GM20431 (cell line): Measurements from ENCODE around the gene SRA1.
"Not testable (repeated sequence)": the region's sequence is repeated elsewhere in the genome, so short reads cannot be mapped to it uniquely, and the experiment has no call there.

Experiments used
- in situ Hi-C: fragments of 300-500 bp; cut with MseI, MboI; formaldehyde crosslinking; loops from one replicate; pipeline ENCODE4 v1.15.0; 2020; ENCODE audit warnings: low sequenced_read_pairs; ENCODE audit not compliant: unreplicated experiment

The SRA1 gene

DNA sequence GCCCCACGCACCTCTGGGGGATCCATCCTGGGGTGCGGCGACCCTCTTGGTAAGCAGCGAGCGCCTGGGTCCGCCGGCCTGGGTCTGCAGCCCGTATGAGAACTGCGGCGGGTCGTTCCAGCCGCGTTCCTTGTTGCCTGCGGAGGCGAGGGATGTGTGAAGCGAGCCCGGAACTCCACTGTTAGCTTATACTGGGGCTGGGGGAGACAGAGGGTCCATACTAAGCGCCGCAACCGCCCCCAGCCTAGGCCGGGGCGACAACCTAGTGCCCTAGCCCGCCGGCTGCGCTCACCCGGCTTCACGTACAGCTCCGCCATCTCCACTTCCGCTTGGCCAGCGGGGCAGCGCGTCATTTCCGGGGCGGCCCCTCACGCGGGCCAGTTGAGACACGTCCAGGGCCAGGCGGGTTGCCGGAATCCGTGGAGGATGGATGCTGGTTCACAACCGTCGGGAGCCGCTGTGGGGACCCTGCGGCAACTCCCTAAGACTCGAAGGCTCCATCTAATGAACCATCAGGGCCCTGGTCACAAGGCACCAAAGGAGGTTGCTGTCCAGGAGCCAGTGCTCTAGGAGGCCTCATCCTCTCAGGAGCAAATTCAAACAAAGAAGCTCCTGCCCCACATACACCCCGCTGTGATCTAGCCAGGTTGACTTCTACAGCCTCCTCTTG lies at the start of gene SRA1:
TSS of gene SRA1 (minus strand) at position 338 of the 670 bp plus-strand sequence. CDS start at position 317, 21 bp downstream.
- in situ Hi-C loops, result no loop called here

DNA sequence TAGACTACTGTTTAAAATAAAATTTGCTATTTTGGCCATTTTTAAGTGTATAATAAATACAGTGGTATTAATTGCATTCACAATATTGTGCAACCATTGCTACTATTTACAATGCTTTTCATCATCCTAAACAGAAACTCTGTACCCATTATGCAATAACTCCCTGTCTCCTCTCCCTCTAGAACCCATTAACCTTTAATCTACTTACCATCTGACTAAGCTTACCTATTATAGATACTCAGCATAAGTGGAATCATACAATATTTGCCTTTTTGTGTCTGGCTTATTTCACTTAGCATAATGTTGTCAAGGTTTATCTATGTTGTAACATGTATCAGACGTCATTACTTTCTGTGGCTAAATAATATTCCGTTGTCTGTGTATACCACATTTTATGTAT lies 49.8 kb upstream of the SRA1 start:
- in situ Hi-C loops, result no loop called here

DNA sequence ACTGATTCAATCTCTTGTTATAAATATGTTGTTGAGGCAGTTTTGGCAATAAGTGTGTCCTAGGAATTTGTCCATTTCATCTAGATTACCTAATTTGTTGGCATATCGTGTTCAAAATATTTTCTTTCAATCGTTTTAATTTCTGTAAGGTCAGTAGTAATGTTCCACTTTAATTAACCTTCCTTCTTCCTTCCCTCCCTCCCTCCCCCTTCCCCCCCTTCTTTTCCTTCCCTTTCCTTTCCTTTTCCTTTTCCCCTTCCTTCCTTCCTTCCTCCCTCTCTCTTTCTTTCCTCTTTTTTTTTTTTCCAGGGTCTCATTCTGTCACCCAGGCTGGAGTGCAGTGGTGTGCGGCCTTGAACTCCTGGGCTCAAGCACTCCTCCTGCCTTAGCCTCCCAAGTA lies 48.6 kb upstream of the SRA1 start:
- in situ Hi-C loops, result no loop called here

DNA sequence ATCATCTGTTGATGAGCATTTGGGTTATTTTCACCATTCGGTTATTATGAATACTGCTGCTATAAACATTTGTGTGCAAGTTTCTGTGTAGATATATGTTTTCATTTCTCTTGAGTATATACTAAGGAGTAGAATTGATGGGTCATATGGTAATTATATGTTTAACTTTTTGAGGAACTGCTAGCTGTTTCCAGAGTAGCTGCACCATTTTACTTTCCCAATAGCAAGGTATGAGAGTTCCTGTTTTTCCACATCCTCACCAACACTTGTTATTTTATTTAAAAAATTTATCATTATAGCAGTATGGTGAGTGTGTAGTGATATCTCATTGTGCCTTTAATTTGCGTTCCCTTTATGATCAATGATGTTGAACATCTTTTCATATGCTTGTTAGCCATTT lies 46.5 kb upstream of the SRA1 start:
- in situ Hi-C loops, result no loop called here

- in situ Hi-C loops, result not testable (repeated sequence)
These were observed 46.1 kb upstream of the SRA1 start for GRCh38 chr5:140603446-140603698.

DNA sequence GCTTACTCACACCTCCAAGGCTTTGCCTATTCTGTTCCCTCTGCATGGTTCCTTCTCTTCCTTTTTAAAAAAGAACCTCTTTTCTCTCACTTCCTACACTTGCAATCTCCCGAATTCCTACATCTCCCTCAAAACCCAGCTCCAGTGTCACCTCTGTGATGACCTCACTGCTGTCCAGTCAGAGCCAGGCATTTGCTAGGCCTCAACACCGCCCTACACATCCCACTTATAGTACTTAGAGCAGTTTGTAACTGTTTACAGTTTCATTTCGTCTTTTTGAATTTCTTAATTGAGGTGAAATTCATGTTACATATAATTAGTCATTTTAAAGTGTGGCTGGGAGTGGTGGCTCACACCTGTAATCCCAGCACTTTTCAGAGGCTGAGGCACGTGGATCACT lies 44.9 kb upstream of the SRA1 start:
- in situ Hi-C loops, result no loop called here

- in situ Hi-C loops, result no loop called here
These were observed 42.8 kb upstream of the SRA1 start for GRCh38 chr5:140600096-140600495.

DNA sequence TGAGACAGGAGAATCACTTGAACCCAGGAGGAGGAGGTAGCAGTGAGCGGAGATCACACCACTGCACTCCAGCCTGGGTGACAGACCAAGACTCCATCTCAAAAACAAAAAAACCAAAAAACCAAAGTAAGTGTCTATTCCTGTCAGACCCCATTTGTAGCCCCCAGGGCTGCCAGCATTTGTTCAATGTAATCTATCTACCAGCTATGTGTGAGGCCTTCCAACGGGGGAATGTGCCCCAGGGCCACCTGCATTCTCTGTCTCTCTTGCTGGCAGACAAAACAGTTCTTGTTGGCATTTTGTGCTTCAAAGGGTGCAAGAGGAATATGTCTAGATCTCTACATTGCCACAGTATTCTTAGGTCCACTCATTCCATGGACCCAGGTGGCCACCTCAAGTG lies 41.6 kb upstream of the SRA1 start:
- in situ Hi-C loops, result no loop called here

GRCh38 chr5:140596321-140596741 lies 39.1 kb upstream of the SRA1 start:
- in situ Hi-C loops, result no loop called here

- in situ Hi-C loops, result no loop called here
These were observed 38.4 kb upstream of the SRA1 start for GRCh38 chr5:140595538-140596300.

- in situ Hi-C loops, result no loop called here
These were observed 36.9 kb upstream of the SRA1 start for GRCh38 chr5:140594169-140594568.

DNA sequence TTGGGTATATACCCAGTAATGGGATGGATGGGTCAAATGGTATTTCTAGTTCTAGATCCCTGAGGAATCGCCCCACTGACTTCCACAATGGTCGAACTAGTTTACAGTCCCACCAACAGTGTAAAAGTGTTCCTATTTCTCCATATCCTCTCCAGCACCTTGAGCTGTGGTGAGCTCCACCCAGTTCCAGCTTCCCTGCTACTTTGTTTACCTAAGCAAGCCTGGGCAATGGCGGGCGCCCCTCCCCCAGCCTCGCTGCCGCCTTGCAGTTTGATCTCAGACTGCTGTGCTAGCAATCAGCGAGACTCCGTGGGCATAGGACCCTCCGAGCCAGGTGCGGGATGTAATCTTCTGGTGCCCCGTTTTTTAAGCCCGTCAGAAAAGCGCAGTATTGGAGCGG lies 35.8 kb upstream of the SRA1 start:
- in situ Hi-C loops, result not testable (repeated sequence)

GRCh38 chr5:140591747-140592372 lies 34.6 kb upstream of the SRA1 start:
- in situ Hi-C loops, result no loop called here

- in situ Hi-C loops, result no loop called here
These were observed 33.6 kb upstream of the SRA1 start for GRCh38 chr5:140590861-140591260.

DNA sequence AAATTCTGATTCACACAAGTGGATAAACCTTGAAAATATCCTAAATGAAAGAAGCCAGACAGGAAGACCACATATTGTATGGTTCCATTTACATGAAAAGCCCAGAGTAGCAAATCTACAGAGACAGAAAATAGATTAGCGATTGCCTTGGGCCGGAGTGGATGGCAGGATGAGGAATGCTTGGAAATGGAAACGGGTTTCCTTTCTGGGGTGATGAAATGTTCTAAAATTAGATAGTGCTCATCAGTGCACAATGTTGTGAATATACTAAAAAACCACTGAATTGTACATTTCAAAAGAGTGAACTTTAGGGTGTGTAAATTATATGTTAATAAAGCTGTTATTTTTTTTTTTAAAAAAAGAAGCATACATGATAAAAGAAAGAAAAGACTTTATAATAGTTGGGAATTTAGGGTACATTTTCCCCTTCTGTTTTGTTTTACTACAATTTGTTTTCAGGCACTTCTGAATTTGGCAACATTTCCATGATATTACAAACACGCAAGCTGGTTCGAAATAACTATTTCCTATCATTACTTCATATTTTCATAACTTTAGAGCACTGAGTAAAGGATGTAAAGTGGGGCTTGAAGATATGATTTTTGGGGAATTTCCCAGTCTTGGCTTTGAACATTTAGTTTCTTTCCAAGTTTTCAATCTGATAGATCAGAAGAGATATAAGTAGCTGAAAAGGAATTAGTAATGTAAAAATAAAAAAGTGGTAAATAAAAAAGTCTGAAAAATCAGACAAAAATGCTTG lies 31.2 kb upstream of the SRA1 start:
- in situ Hi-C loops, result no loop called here

DNA sequence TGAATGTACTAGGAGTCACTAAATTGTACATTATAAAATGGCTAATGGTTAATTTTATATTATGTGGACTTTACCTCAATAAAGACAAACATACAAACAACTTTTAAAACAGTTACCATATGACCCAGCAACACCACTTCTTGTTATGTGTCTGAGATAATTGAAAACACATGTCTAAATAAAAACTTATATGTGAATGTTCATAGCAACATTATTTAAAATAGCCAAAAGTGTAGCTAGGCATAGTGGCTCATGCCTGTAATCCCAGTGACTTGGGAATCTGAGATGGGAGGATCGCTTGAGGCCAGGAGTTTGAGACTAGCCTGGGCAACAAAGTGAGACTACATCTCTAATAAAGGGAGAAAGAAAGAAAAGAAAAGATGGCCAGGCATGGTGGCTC lies 30.2 kb upstream of the SRA1 start:
- in situ Hi-C loops, result no loop called here

DNA sequence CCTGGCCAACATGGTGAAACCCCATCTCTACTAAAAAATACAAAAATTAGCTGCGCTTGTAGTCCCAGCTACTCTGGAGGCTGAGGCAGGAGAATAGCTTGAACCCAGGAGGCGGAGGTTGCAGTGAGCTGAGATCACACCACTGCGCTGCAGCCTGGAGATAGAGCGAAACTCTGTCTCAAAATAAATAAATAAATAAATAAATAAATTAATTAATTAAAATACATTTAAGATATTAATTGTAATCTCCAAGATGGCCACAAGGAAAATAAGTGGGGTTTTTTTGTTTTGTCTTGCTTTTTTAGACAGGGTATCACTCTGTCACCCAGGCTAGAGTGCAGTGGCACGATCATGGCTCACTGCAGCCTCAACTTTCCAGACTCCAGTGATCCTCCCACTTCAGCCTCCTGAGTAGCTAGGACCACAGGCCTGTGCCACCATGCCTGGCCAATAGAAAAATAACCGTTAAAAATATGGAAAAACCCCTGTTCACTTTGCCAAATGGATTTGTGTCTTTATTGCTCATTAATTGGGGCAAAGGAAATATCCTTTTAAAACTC lies 22.0 kb upstream of the SRA1 start:
- in situ Hi-C loops, result not testable (repeated sequence)

DNA sequence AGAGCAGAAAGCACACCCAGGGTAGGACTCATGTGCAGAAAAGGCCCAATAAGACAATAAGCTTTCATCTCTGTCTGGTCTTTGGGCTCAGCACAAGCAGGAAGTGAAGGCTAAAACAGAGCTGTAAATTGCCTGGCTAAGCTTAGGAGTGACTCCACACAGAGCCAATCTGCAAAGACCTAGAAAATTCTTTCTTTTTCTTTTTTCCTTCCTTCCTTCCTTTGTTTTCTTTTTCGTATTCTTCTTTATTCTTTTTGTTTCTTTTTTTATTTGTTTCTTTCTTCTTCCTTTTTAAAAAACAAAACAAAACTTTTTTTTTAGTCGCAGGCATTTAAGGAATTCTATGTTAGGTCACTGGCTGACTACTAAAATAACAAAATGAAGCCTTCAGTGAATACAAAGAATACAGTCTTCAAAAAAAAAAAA lies 19.5 kb upstream of the SRA1 start:
- in situ Hi-C loops, result no loop called here

DNA sequence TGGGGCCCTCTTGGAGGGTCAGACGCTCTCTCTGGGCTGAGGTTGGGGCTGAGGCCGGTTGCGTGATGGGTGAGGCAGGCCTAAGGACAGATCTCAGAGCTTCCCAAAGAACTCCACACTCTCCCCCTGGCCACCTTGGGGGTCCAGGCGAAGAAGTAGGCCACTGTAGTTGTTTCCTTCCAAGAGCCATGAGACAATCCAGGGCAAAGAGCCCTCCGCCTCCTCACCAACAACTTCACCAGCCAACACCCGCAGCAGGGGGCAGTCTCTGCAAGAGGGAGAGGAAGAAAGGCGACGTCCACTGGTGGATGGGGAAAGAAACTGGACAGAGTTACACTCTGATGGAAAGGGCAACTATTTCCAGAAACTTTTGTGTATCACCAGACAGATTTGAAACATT lies 18.0 kb upstream of the SRA1 start:
- in situ Hi-C loops, result no loop called here

GRCh38 chr5:140574165-140574564 lies 16.9 kb upstream of the SRA1 start:
- in situ Hi-C loops, result no loop called here

DNA sequence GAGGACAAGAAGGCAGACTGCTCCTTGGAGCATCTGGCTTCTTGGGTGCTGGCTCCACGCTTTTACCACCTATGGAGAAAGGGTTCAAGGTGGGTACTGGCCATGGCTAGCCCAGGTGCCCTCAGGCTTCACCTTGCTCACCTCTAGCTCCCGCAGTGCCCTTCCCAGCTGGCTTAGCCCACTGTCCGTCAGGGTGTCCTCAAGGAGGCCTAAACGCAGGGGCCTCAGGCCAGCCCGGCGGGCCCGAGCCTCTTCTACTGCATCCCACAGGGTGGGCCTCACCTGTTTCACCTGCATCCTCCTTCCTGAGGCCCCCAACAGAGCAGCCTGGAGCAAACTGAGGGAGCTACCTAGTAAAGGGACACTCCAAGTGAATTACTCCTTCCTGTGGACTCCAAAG lies 16.4 kb upstream of the SRA1 start:
- in situ Hi-C loops, result no loop called here
